Activated B cell treated with CpG ODN at 0.5 μM for 24 hours (primary cell): Measurements from ENCODE around the gene PITPNM1. TPM values are rescaled to one million over a fixed set of nuclear protein-coding genes. Genes with fewer than 3 reads are reported as not detected.
"Not testable (repeated sequence)": the region's sequence is repeated elsewhere in the genome, so short reads cannot be mapped to it uniquely, and the experiment has no call there.

Experiments
- ATAC-seq: fragments of 200-7000 bp; cut with Tn5 transposase; one replicate; pipeline ENCODE4 v1.10.0; 2021; ENCODE audit warnings: low read depth, mild to moderate bottlenecking, moderate library complexity
- CTCF ChIA-PET: fragments of 350-600 bp; sonication (Branson Sonifier 250); formaldehyde crosslinking; loops from one replicate; lab custom pipeline; 2021; ENCODE audit warnings: antibody characterized with exemption; lab: Charles Lee
- POLR2A ChIA-PET: fragments of 350-600 bp; sonication (Branson Sonifier 250); formaldehyde crosslinking; loops from one replicate; lab custom pipeline; 2021; ENCODE audit warnings: antibody characterized with exemption; lab: Charles Lee
- DNase-seq: peaks from one replicate; pipeline ENCODE4 v3.0.0; 2022
- H3K27ac Mint-ChIP-seq: one replicate; pipeline ENCODE4 v1.8.0; 2020; ENCODE audit warnings: mixed read lengths
- H3K27me3 Mint-ChIP-seq: one replicate; pipeline ENCODE4 v1.8.0; 2021; ENCODE audit warnings: mixed read lengths
- H3K36me3 Mint-ChIP-seq: one replicate; pipeline ENCODE4 v1.8.0; 2021; ENCODE audit warnings: low read depth, mixed read lengths
- H3K4me1 Mint-ChIP-seq: one replicate; pipeline ENCODE4 v1.8.0; 2021; ENCODE audit warnings: mixed read lengths
- H3K4me3 Mint-ChIP-seq: one replicate; pipeline ENCODE4 v1.8.0; 2020; ENCODE audit warnings: mild to moderate bottlenecking, mixed read lengths
- H3K9me3 Mint-ChIP-seq: one replicate; pipeline ENCODE4 v1.8.0; 2020; ENCODE audit warnings: mixed read lengths
- intact Hi-C: fragments of 100-400 bp; cut with micrococcal nuclease; formaldehyde crosslinking; loops from one replicate; pipeline ENCODE4 v1.15.1; 2024
- total RNA-seq: library from RNA; stranded (reverse); gene quantifications from 2 replicates; pipeline ENCODE4 v1.2.3, GENCODE V29; 2022
- TF ChIP-seq, protein P1 (sequence below): fragments of 200-600 bp; IDR thresholded peaks from one replicate; pipeline ENCODE4 v1.8.0; 2022; ENCODE audit warnings: antibody characterized with exemption, mild to moderate bottlenecking

Gene PITPNM1
- total RNA-seq, 1 donor from 2014 or later: 111 TPM

DNA sequence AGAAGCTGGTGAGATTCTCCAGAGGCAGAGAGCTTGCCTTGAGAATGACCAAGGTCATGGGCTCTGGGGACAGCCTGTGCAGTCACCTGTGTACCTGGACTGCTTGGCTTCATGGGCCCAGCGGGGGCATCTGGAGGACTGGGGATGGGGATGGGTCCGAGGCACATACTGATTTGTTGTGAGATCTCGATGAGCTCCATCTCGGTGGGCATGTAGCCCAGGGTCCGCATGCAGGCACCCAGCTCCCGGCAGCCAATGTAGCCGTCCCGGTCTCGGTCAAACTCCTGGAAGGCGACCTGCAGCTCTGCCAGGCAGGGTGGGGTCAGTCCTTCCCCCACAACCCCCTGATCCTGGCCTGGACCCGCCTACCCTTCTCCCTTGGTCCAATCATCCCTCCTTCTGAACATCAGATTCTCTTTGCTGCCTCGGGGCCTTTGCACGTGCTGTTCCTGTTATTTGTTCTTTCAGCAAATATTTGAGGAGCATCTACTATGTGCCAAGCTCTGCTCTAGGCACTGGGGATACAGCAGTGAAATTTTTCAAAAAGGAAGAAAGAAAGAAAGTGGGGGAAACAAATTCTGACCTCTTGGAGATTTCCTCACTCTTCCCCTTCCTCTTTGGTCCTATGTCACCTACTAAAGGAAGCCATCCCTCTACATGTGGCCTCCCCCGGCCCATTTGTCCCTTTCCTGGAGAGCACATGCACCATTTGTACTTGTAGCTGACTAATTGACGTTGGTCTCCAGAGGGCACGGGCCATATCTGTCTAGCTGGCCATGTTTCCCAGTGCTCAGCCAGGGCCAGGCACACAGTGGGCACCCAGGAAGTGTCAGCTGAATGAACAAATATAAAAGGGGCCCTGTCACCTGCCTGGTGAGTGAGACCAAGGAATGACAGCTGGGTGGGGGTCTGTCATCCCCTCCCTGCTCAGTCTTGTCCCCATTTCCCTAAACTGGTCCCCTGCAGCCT lies 16.0 kb upstream of the PITPNM1 start:
- Mint-ChIP-seq H3K27ac (no peak overlapping the region), H3K4me3 (no peak overlapping the region), H3K4me1 (no peaks in the 10 kb centered on the region), H3K27me3 (peaks cover 10% of the 10 kb centered on the region), H3K36me3 (no peaks in the 10 kb centered on the region), H3K9me3 (no peaks in the 10 kb centered on the region)
- intact Hi-C loops: no loop called here
- DNase-seq (no peak), ATAC-seq (no peak)
- ChIA-PET CTCF (no interaction called here), POLR2A (interaction anchor here (0.7 kb wide), 1 partner anchor 812 kb away, joined by 3 read pairs; no protein-coding TSS in a partner anchor)
- TF ChIP-seq, protein P1, sequence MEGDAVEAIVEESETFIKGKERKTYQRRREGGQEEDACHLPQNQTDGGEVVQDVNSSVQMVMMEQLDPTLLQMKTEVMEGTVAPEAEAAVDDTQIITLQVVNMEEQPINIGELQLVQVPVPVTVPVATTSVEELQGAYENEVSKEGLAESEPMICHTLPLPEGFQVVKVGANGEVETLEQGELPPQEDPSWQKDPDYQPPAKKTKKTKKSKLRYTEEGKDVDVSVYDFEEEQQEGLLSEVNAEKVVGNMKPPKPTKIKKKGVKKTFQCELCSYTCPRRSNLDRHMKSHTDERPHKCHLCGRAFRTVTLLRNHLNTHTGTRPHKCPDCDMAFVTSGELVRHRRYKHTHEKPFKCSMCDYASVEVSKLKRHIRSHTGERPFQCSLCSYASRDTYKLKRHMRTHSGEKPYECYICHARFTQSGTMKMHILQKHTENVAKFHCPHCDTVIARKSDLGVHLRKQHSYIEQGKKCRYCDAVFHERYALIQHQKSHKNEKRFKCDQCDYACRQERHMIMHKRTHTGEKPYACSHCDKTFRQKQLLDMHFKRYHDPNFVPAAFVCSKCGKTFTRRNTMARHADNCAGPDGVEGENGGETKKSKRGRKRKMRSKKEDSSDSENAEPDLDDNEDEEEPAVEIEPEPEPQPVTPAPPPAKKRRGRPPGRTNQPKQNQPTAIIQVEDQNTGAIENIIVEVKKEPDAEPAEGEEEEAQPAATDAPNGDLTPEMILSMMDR: no peak

DNA sequence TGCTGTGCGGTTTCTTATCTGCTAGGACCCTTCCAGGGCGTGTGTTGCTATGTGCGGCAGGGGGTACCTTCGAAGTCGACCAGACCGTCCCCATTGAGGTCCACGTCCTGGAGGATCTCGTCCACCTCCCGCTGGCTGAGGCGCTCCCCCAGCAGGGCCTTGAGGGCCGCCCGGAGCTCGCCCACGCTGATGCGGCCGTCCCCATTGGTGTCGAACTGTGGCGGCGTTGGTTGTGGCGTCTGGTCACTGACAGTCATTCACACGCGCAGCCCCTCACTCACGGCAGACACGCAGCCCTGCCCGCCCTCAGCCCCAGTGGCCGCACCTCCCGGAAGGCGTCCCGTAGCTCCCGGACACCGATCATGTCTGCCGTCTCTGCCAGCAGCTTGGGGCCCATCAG lies 14.6 kb upstream of the PITPNM1 start:
- ATAC-seq (no peak), DNase-seq (no peak)
- TF ChIP-seq, protein P1: no peak
- CTCF ChIA-PET: no interaction called here
- Mint-ChIP-seq H3K4me3 (no peak overlapping the region), H3K9me3 (no peaks in the 10 kb centered on the region), H3K36me3 (no peaks in the 10 kb centered on the region), H3K27ac (no peak overlapping the region), H3K27me3 (peaks cover 11% of the 10 kb centered on the region), H3K4me1 (no peaks in the 10 kb centered on the region)
- POLR2A ChIA-PET: no interaction called here
- intact Hi-C loops: no loop called here

DNA sequence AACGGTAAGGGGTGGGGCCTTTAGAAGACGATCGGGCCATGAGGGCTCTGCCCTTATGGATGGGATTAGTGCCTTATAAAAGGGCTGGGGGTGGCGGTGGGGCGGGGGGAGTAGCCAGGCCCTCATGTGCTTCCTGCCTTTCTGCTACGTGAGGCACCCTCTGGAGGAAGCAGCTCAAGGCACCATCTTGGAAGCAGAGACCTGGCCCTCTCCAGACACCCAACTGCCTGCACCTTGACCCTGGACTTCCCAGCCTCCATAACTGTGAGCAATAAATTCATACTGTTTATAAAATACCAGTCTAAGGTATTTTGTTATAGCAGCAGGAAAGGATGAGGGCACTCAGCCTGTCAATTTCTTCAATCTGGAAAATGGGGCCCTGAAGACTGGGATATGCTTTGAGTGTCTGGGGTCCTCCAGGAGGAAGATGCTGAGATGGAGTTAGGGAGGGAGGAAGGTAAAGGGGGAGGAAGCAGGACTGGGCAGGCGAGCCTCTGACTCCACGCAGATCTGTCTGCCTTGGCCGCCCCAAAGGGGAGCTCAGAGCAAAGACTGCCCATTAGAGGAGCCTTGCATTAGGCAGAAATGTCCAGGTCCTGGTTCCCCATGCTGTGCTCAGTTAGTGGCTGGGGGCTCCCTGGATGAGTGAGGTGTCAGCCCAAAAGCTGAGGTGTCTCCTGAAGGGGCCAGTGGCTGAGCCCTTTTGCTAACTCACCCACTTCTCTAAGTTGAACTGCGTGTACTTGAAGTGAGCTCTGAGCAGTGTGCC lies 12.8 kb upstream of the PITPNM1 start:
- peaks cover 16% of the 10 kb centered on the region for H3K27me3 Mint-ChIP-seq
- DNase-seq: no peak
- intact Hi-C loops: no loop called here
- ChIA-PET POLR2A (no interaction called here), CTCF (no interaction called here)
- no peaks in the 10 kb centered on the region for H3K9me3 Mint-ChIP-seq
- H3K27ac Mint-ChIP-seq: no peak overlapping the region
- no peak for ATAC-seq
- TF ChIP-seq, protein P1: no peak
- H3K4me3 Mint-ChIP-seq: no peak overlapping the region
- H3K4me1 Mint-ChIP-seq: no peaks in the 10 kb centered on the region
- H3K36me3 Mint-ChIP-seq: no peaks in the 10 kb centered on the region

DNA sequence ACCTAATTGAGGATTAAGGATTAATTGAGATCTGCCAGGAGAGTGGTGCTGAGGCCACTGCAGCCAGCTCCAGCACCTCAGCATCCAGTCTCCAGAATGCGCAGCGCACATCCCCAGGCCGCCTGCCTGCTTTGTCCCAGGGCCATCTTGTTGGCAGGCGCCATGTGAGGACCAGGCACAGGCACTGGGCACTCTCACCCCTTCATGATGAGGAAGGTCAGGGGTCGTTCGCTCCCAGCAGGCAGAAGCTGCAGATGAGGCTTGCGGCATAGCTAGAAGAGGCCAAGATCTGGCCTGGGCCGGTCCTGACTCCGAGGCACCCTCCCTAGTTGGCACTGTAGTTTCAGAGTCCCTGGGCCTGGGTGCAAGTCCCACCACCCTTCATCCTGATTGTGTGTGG lies 11.6 kb upstream of the PITPNM1 start:
- H3K9me3 Mint-ChIP-seq: no peaks in the 10 kb centered on the region
- H3K27ac Mint-ChIP-seq: no peak overlapping the region
- TF ChIP-seq, protein P1: no peak
- no peaks in the 10 kb centered on the region for H3K36me3 Mint-ChIP-seq
- ChIA-PET POLR2A (no interaction called here), CTCF (no interaction called here)
- no peak for ATAC-seq
- no peak overlapping the region for H3K4me3 Mint-ChIP-seq
- intact Hi-C loops: no loop called here
- DNase-seq: no peak
- peaks cover 16% of the 10 kb centered on the region for H3K27me3 Mint-ChIP-seq
- no peaks in the 10 kb centered on the region for H3K4me1 Mint-ChIP-seq

DNA sequence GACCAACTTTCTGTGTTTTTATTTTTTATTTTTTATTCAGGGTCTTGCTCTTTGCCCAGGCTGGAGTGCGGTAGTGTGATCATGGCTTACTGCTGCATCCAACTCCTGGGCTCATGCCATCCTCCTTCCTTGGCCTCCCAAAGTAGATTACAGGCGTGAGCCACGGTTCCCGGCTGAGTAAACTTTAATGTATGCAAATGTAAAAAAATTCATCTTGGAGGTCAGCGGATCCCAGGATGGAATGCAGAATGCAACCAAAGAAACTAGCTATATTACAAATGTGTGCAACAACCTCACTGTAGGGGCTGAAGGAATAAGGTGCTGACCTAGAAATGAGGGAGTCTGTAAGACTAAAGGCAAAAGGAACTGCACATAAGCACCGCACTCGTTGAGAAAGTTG lies 9.0 kb upstream of the PITPNM1 start:
- POLR2A ChIA-PET: no interaction called here
- peaks cover 2% of the 10 kb centered on the region for H3K4me1 Mint-ChIP-seq
- H3K27me3 Mint-ChIP-seq: peaks cover 14% of the 10 kb centered on the region
- no peak overlapping the region for H3K27ac Mint-ChIP-seq
- intact Hi-C loops: no loop called here
- no peak for DNase-seq
- H3K4me3 Mint-ChIP-seq: no peak overlapping the region
- no peaks in the 10 kb centered on the region for H3K9me3 Mint-ChIP-seq
- H3K36me3 Mint-ChIP-seq: no peaks in the 10 kb centered on the region
- CTCF ChIA-PET: no interaction called here
- no peak for ATAC-seq
- TF ChIP-seq, protein P1: no peak

DNA sequence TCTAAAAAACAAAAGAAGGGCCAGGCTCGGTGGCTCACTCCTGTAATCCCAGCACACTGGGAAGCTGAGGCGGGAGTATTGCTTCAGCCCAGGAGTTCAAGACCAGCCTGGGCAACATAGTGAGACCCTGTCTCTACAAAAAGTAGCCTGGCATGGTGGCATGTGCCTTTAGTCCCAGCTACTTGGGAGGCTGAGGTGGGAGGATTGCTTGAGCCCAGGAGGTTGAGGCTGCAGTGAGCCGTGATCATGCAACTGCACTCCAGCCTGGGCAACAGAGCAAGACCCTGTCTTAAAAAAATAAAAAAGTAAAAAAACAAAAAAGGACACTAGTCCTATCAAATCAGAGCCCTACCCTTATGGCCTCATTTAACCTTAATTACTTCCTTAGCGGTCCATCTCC lies 6.4 kb upstream of the PITPNM1 start:
- POLR2A ChIA-PET, H3K36me3 Mint-ChIP-seq, H3K4me3 Mint-ChIP-seq, H3K27ac Mint-ChIP-seq, ATAC-seq, H3K9me3 Mint-ChIP-seq, CTCF ChIA-PET, DNase-seq, intact Hi-C loops: not testable (repeated sequence)
- Mint-ChIP-seq H3K4me1 (peaks cover 20% of the 10 kb centered on the region), H3K27me3 (peaks cover 14% of the 10 kb centered on the region)
